ENCODE data around the gene LY6G6F.

LY6G6F gene

DNA sequence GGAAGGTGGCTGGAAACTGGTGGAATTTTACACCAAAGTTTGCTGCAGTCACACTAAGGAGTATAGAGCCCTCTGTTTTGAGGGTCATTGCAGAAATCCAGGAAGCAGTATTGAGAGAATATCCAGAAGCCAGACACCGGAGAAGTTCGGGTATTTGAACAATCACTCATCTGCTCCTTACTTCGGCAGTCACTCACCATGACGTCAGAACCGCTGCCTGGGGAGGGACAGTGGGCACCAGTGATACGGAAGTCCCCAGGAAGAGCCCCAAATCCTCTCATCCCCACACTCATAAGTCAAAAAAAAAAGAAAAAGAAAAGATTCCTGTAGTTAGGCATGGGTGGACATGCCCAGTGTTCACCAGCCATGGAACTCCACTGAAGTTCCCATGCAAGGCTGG is 29.8 kb upstream of the LY6G6F start:
- no peak for DNase-seq (ENCODE audit: low read depth)

DNA sequence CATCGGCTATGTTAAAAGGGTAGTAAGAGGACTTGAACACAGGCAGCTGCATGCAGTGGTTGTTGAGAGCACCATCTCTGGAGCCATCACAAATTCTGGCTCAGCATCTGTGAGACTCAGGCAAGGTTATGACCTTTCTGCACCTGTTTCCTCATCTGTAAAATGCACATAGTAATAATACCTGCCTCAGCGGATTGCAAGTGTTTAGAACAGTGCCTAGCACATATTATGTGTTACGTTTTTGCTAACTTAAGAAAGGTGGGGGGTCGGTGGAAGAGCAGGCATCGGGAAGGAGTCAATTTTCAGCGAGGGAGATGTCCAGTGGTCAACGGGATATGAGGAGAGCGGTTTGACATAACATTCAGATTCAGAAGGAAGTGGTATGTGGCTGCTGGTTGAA is 28.7 kb upstream of the LY6G6F start:
- no peak for DNase-seq (ENCODE audit: low read depth)

DNA sequence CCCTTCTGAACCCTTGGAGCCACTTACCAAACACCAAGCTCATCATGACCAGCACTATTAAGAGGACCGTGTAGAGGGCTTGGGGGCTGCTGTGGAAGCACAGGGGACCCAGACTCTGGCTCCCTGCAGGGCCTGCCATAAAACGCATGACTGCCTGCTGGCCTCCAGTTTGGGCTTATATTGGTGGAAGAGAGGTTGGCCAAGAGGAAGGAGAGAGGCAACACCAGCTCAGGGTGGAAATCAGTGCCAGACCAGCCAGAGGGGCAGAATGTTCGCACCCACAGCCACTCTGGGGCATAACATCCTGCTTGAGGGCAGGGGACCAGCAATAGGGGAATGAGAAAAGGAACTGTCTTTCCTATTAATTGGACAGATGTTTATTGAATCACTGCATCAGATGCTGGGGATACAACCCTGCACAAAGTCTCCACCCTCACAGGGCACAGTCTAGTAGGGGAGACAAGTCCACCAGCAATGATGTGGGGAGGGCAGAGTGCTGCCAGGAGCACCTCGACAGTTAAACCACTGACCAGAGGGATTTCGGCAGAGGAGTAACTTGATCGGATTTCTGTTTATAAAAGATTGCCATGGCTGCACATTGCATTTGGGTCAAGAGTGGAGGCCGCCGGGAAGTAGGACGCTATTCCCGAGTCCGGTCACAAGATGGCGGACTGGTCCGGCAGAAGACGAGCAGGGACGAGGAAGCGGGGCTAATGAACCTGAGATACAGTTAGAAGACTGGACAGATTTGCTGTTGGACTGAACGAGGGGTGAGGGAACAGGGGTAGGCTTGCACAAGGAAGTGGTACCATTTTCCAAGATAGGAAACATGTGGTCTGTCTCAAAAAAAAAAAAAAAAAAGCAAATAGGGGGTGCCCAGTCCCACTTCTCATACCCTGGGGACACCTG is 26.2 kb upstream of the LY6G6F start, which contains the start of gene LY6G5C:
LY6G5C (minus strand) TSS at position 842 of the 909 bp plus-strand sequence; CDS start at position 148, 694 bp downstream.
- DNase-seq (ENCODE audit: low read depth) = no peak

DNA sequence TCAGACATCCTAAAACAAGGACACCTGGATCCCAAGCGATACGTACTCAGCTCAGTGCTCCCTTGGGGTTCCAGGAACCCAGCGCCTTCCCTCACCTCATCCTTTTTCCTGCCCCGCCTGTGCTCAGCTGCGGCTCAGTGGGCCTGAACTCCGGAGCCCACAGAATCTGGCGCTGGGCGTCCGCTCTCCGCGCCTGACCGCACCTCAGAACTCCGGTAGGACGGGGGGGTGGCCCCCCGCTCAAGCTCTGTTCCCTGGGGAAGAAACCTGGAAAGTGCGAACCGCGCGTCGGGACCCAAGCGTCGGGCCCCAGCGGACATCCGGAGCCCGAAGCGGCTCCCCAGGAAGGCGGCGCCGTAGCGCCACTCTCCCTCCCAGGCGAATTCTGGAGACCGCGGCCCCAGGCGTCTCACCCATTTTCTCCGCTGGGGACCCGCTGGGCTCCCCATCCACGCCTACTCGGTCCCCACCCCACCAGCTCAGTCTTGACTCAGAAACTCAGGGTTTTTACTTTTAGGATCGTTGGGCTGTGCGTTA is 25.5 kb upstream of the LY6G6F start:
- DNase-seq (ENCODE audit: low read depth) = no peak

DNA sequence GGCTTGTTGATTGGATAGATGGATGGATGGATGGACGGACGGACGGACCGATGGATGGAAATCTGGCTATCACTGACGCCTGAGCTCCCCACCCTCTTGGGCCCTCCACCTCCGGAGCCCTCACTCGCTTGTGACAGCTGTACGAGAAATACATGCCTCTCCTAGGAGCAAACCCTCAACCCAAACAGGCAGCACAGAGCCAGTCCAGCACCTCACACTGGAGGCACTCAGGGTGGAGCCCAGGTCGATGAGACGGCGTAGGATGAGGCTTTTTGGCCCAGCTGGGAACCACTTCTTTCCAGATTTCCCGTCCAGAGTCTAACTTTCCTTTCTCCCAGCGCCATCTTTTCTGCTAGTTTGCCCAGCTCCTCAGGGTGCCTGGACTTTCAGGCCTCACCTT is 23.1 kb upstream of the LY6G6F start:
- no peak for DNase-seq (ENCODE audit: low read depth)

DNA sequence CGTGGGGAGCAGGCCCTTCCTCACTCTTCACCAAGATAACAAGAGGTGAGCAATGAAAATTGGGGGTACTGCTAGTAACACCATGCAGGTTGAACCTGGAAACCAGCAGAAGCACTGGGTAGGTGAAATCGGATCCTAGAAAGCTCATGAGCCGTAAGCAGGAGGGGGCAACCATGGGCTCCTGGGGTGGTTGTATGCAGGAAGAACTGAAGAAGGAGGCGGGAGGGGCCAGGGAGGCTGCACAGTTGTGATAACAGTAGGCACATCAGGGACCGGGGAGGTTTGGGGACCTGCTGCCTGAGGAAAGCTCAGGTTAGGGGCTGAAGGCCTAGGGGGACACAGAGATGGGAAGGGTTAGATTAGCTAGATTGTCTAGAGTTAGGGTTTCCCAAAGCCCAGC is 20.2 kb upstream of the LY6G6F start:
- DNase-seq (ENCODE audit: low read depth) = no peak

DNA sequence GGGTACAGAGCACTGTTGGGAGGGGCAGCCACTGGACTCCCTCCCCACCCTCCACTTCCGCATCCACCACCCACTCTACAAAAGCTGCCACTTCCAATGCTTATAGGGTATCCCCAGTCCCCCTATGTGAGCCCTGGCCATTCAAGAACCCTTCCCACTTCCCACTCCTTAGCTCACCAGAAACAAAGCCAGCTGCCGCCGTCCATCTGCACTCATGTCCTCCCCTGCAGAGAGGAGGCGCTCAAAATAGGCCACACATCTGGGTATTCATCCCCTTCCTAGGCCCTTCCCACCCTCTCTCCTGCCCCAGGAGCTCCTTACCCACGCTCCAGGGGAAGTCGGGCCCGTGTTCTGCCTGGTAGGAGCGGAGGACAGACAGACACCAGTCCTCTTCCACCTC is 19.3 kb upstream of the LY6G6F start:
- no peak for DNase-seq (ENCODE audit: low read depth)

DNA sequence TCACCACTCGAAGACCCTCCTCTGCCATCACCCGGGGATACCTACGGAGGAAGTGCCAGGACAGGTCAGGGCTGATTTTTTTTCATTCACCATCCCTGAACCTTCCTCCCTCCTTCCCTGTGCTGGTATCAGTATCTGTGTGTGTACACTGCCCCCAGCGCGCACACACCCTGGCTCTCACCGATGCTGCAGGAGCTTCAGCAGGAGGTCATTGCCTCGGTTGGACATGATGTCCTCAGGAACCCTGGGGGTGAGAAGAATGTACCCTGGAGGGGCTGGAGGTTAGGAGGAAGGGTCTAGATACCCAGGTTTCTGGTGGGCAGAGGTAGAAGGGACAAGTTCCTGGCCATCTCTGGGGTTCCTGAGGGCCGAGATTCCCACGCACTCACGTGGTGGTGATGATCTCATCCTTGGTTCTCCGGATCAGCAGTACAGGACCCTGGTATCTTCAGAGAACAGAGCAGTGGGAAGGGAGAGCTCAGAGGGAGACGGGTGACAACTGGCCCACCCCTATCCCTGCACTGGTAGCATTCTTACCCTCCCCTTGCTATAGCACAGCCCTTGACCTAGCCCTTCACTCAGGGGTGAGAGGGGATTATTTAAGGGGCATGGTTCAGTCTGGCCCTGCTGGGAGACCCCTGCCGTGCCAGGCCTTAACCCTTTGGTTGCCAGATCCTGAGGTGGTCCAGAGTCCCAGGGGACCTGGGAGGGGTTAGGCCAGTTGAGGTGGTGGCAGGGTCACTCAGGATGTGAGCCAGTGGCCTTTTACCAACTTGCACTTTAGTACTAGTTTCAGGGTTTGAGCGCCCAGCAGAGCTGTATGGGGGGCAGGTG is 18.6 kb upstream of the LY6G6F start:
- DNase-seq (ENCODE audit: low read depth) = no peak

DNA sequence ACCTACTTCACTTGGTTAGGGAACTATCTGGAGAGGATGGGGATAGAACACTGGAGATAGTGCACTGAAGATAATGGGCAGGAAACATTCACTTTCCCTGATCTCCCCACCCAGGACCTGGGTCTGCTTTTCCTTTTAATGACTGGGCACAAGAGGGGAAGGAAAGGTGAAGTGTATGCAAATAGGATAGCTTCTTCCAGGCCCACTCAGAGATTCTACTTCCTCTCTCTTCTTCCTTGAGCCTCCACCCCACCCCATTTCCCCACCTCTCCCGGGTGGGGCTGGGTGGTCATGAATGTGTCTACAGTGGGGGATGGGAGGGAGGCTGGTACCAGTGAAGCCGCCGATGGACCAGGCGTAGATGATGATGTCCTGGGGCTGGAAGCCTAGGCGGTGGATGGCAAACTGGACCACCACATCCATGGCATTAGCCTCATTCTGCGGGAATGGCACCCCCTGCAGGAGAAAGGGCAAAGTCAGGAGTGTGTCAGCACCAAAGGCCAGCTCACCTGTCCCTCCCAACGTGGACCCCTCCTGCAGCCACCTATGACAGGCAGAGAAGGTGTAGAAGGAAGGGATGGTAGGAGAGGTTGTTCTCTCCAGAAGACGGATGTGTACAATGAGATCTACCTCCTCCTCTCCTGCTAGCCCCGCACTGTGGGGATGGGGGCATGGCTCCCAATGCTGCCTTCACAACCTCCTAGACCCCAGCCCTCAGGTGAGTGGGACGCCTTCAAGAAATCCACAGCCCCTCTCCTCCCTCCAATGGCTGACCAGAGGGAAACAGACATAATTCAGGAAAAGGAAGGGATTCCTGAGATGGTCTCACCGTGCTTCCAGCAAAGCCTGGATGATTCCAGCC is 17.2 kb upstream of the LY6G6F start:
- no peak for DNase-seq (ENCODE audit: low read depth)

DNA sequence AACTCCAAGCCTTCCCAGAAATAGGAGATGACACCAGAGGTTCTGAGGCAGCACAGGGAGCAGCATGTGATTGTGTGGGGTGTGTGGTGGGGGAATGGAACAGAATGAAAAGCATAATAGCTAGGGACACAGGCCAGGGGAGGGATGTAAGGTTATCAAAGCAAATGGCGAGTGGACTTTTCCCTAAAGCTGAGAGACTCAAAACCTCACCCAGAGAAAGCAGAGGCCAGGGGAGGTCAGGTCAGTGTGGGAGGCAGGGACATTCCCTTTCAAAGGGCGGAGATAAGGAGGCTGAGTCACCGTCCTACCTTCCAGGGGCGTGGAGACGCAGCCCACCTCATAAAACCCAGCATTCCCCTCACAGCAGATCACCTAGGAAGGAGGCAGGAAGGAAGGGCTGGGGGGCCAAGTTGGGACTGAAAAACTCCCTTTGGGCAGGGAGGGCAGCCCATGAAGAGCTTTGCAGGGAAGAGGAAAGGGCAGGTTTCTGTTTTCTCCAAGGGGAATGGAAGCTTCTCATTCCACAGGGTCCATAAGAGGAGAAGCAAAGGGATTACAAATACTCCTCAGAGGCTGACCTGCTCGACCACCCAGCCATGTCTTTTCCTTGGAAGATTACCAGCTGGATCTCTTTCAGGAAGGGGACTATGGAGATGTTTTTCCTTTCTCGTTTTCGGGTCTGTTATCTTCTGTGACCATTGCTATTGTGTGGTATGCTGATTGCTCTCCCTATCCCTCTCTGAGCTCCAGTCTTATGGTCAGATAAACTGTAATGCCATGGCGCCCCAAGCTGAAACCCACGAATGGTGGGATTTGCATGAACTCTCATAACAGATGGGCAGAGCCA is 16.2 kb upstream of the LY6G6F start:
- no peak for DNase-seq (ENCODE audit: low read depth)

DNA sequence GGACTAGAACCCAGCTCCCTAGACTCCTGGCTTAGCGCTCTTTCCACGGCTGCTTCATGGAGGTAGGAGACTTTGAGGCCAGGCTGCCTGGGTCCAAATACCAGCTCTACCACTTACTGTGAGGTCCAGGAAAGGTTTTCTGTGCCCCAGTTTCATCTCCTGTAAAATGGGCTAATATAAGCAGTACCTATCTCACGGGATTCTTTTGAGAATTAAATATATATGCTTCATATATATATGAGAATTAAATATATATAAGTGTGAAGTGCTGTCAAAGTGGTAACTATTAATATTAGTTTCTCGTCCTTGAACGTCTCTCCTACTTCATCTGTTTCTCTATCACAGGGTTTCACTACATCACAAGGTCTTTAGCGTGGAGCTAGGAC is 15.6 kb upstream of the LY6G6F start:
- no peak for DNase-seq (ENCODE audit: low read depth)

DNA sequence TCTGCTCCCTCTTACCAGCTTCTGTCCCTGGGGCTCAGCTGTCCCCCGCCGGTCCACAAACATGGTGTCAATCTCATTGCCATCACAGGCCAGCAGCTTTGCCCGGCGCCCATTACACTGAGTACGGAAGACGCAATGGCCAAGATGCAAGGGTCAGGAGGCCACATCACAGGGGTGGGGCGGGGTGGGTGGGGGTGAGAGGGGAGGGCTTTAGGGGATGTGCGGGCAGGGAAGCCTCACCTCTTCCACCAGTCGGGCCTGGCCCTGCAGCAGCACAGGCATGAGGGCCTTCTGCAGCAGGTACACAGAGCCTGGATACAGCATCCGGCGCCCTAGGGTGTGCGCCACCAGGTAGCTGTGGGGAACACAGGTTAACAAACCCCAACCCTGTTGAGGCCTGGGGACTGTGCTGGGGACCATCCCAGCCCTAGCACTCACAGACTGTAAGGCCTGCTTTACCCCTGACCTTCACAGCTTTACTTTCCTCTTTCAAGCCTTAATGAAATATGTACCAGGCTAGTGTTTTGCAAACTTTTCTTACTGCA is 15.0 kb upstream of the LY6G6F start:
- no peak for DNase-seq (ENCODE audit: low read depth)

DNA sequence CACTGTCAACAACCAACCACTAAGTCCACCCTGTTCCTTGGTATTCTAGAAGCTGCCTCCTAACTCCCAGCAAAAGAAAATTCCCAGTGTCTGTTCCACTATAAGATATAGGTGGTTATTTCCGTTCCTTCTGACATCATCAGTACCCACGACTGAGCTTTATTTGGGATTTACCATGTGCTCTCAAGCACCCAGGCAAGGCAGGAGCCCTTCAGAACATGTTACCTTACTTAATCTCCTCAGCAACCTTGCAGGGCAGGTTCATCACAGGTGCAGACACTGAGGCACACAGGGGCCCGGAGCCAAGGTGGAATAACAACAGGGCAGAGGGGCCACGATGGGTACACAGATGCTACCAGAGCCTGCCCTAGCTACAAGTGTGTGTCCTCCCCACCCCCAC is 14.3 kb upstream of the LY6G6F start:
- DNase-seq (ENCODE audit: low read depth) = no peak

DNA sequence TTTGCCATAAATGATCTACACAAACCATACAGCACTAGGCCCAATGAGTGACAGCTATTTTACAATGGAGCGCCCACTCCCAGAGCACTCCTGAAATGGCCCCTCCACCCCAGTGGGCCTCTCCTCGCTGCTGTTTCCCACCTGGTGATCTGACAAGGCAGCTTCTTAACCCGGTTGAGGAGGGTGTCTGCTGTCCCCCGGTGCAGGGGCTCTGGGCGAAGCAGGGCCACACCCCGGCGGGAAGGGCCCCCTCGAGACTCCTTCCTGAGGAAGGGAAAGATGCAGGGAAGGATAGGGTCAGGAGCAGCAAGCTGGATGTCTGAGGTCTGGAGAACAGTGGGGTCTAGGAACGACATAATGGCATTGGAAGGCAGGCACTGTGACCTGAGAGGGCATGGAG is 13.8 kb upstream of the LY6G6F start:
- DNase-seq (ENCODE audit: low read depth) = no peak

DNA sequence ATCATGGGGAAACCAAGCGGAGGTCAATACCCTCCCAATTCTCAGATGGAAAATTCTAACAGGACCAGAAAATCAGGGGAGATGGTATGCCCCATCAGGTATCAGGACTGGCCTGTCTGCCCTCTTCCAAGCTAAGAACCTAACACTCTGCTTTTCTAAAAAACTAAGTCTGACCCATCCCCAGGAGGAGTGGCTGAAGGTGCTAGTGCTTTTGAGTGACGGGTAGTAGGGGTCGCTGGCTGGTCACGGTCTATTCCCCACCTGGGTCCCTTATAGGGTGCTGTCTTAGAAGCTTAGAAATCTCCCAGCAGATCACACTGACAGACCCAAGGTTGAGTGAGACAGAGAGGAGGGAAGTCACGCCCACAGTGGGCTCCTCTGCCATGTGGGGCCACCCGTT is 13.1 kb upstream of the LY6G6F start:
- DNase-seq (ENCODE audit: low read depth) = no peak

DNA sequence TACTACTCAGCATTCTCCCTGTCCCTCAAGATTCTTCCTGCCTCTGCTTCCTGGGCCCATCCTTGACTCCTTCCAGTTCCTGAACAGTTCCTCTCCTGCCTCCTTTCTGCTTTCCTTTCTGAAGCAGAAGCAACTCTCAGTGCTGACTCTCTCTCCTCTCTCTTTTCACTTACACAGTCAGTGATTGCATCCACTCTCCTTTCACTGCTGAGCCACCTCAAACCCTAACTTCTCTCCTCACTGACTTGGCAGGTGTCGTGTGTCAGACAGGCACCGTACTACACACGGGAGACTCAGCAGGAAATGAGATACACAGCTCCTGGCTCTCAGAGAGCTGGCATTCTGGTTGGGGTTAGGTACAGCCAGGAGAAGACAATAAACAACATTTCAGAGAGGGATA is 9.1 kb upstream of the LY6G6F start:
- no peak for DNase-seq (ENCODE audit: low read depth)

DNA sequence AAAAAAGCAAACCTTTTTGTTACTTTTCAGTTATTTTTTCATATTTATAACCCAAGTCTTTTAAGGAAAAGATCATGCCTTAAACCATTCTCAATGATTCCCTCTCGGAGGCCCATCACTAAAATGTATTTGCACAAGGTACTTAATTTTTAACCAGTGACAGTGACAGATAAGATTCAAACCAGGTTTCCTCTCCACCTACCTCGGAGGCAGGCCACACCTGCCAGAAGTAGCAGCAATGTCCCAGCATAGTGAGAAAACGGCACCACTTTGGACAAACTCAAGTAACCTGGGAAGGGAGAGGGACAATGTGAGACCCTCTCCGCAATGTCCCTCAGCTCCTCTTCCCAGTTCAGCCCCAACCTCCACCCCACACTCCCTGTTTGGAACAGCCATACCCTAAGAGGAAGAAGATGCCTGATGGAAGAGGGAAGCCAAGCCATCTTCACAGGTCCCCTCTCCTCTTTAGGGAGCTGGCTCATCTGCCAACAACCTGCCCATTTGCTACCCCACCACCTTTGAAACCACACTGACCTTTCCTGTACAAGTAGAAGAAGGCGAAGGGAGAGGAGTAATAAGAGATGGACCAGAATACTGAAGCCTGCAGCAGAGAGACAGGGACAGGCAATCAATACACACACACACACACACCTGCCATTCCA is 5.8 kb upstream of the LY6G6F start:
- DNase-seq (ENCODE audit: low read depth) = no peak

DNA sequence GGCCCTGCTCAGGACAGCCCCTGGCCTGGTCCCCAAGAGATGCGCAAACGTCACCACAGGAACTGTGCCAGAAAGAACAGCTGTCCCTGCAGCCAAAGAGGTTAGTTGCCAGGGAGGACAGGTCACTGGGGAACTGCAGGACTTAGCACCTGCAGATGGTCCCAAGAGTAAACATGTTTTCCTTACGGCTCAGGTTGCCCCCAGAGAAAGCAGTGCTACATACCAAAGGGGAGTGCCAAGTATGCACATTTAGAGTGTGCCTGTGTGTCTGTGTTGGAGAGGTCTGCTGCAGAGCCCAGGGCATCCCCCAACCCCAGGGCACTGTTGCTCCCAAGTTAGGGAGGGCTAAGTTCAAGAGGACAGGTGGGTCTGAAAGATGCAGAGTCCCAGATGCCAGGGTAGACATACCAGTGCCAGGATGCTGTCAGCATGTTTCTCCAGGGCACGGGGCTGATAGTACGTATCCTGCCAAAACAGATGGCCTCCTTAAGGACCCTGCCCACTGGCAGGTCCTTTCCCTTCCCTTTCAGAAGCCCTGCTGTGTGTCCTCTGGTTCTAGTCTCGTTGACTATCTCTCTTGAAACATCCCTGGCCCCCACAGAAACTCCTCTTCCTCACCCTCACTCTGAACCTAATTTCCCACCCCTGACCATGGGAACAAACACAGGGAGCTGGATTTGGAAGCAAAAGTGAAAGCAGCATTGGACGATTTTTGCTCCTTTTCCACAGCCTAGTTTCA is 4.8 kb upstream of the LY6G6F start:
- no peak for DNase-seq (ENCODE audit: low read depth)

DNA sequence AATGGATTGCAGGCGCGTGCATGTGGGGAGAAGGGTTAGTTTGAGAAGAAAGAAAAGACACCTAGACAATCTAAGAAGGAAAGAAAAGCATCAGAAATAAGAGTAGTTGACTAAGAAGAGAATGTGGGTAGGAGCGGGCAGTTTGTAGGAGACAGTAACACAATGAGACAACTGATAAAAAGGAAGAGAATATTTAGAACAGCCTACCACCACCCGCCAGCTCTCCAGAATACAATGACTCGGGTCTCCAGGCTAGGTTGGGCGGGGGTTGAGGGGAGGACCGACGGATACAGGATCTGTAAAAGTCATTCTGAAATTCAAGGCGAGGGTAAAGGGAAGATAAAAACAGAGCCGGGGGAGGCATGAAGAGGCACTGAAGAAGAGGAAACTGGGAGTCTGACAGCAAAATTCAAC is 4.3 kb upstream of the LY6G6F start:
- no peak for DNase-seq (ENCODE audit: low read depth)
